Right lobe of liver (tissue), 6 donors: ENCODE data around the gene INPP5A. TPM values are rescaled to one million over a fixed set of nuclear protein-coding genes. Genes with fewer than 3 reads are reported as not detected.
A peak's percentile ranks its signal among the peaks of the same experiment; 100 is the strongest.

ENCODE experiments used
- ATAC-seq, 4 donors: fragments of 200-7000 bp; cut with Tn5 transposase; one replicate each; pipeline ENCODE4 v1.9.1; 2020; ENCODE audit warnings: mild to moderate bottlenecking in 4 of 4, moderate library complexity in 4 of 4
- DNase-seq, 3 donors: peaks; one replicate each; pipeline ENCODE4 v3.0.0-alpha.2; 2020
- H3K27ac ChIP-seq, 3 donors: fragments of 200-600 bp; one replicate each; pipeline ENCODE4 v1.8.0; 2022
- H3K27me3 ChIP-seq, 2 donors: fragments of 200-600 bp; one replicate each; pipeline ENCODE4 v1.8.0; 2022
- H3K36me3 ChIP-seq, 4 donors: fragments of 200-600 bp; sonication (generic) in 1 of 4; one replicate each; pipeline versions ENCODE4 v1.5.1 to v1.8.0; 2017 to 2022; ENCODE audit warnings: control low read depth in 1 of 4
- H3K4me1 ChIP-seq, 4 donors: fragments of 200-600 bp; sonication (generic) in 1 of 4; one replicate each; pipeline versions ENCODE4 v1.5.1 to v1.8.0; 2017 to 2022; ENCODE audit warnings: control low read depth in 1 of 4
- H3K4me3 ChIP-seq, 3 donors: fragments of 200-600 bp; one replicate each; pipeline ENCODE4 v1.8.0; 2022
- H3K9me3 ChIP-seq, 4 donors: fragments of 200-600 bp; sonication (generic) in 1 of 4; one replicate each; pipeline versions ENCODE4 v1.5.1 to v1.8.0; 2017 to 2022; ENCODE audit warnings: control low read depth in 1 of 4
- CTCF ChIP-seq, 4 donors: fragments of 200-600 bp in 3 of 4; fragments of 450-650 bp in 1 of 4; IDR thresholded peaks; one replicate each; pipeline versions ENCODE4 v1.5.1 to v1.8.0; 2016 to 2022; ENCODE audit warnings: antibody characterized with exemption in 4 of 4, mild to moderate bottlenecking in 2 of 4
- POLR2A ChIP-seq: fragments of 450-650 bp; IDR thresholded peaks from one replicate; pipeline ENCODE4 v1.6.1; 2017; ENCODE audit warnings: antibody characterized with exemption, mild to moderate bottlenecking
- WGBS: methylation state at CpG from one replicate; pipeline ENCODE4 v1.1.6; 2018; ENCODE audit warnings: low coverage, low lambda C conversion rate; ENCODE audit not compliant: insufficient coverage; ENCODE audit errors: missing lambda C conversion rate; 5-methylcytosine and 5-hydroxymethylcytosine counted together
- intact Hi-C, 2 donors: fragments of 100-400 bp; cut with DNase I; formaldehyde crosslinking; loops; one replicate each; pipeline versions ENCODE4 v1.11.2 to v1.14.1; 2022
- total RNA-seq, 6 experiments: library from RNA; depleted of rRNA in 2 of 6; stranded (reverse); fragments of >200 nt in 2 of 6; fragmentation: NEBNext Ultra II Directional in 3 of 6; extraction: Animal tissue kit (Norgen Biotek cat#: 25700) in 3 of 6; gene quantifications; one replicate each; pipeline versions ENCODE4 v1.1.0 to v1.2.4, GENCODE V29; 2016 to 2023
- donor health status: DM: no; HTN: yes; CAD: no.
- donor health status: DM: no; HTN: no; CAD: no.
- donor health status: DM: no; HTN: no; CAD: no.
- donor health status: DM: no; HTN: yes; CAD: no.
- donor health status: DM: no; HTN: yes; CAD: no.

INPP5A gene
- total RNA-seq, 6 experiments from 2014 or later = 12.5 to 24.6 (median 16.9) TPM

DNA sequence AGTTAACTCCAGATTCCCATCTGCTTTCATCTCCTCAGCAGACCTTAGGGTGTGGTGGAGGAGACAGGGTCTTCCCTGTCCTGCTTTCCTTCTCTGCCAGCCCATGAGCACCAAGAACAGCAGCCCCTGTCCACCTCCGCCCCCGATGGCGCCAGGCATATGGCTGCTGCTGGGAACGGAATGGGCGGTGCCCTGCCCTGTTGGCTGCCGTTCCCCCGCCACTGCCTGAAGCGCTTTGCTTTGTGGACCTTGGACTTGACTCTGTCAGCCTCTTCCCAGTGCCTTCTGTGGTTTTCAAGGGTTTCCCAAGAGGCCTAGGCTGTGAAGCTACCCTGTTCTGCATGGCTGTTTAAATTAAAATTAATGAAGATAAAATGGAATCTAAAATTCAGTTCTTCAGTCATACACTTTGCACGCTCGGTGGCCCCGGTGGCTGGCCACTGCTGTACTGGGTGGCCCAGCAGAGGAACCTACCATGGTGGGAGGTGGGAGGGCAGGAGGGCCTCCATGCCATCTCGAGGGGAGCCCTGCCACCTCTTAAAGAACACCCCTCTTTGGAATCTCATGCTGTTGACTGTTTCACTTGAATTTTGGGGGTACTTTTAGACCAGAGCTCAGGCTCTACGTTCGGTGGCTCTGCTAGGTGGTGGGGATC, 169.7 kb downstream of the INPP5A start:
- intact Hi-C loops = no loop called here
- peaks cover 0 to 4% (median 0%) of the 10 kb centered on the region in 4 donors for H3K9me3 ChIP-seq
- no peak overlapping the region for H3K27ac ChIP-seq
- no peak for TF ChIP-seq CTCF (IDR thresholded peaks at IDR 0.05)
- no peak for TF ChIP-seq POLR2A
- H3K4me1 ChIP-seq = no peaks in the 10 kb centered on the region
- 88% methylated on average over 8 of the region's 14 CpGs for WGBS
- H3K27me3 ChIP-seq = no peaks in the 10 kb centered on the region
- H3K36me3 ChIP-seq = no peaks in the 10 kb centered on the region
- ATAC-seq = peak; percentile 44 to 77 (median 63)
- DNase-seq = peak; percentile 18 to 52 (median 50)
- no peak overlapping the region for H3K4me3 ChIP-seq

- Histone ChIP-seq H3K4me1 (no peaks in the 10 kb centered on the region), H3K27me3 (no peaks in the 10 kb centered on the region), H3K36me3 (no peaks in the 10 kb centered on the region), H3K4me3 (no peak overlapping the region), H3K9me3 (peaks cover 0 to 4% (median 0%) of the 10 kb centered on the region in 4 donors), H3K27ac (no peak overlapping the region)
- TF ChIP-seq CTCF (IDR thresholded peaks at IDR 0.05) = no peak
- no peak for TF ChIP-seq POLR2A
- DNase-seq (peak; percentile 19 to 41 (median 31)), ATAC-seq (no peak)
- intact Hi-C loops = no loop called here
- 100% methylated on average over 2 of the region's 15 CpGs for WGBS
These were observed 170.2 kb downstream of the INPP5A start for GRCh38 chr10:132707776-132708171.

GRCh38 chr10:132708441-132708840, 170.9 kb downstream of the INPP5A start:
- H3K27me3 ChIP-seq = no peaks in the 10 kb centered on the region
- H3K36me3 ChIP-seq = no peaks in the 10 kb centered on the region
- intact Hi-C loops = no loop called here
- no peak overlapping the region for H3K27ac ChIP-seq
- no peak overlapping the region for H3K4me3 ChIP-seq
- TF ChIP-seq POLR2A (no peak), CTCF (IDR thresholded peaks at IDR 0.05) (no peak)
- no peak for ATAC-seq
- H3K9me3 ChIP-seq = peaks cover 0 to 4% (median 0%) of the 10 kb centered on the region in 4 donors
- peak; percentile 10 to 46 (median 31) for DNase-seq
- H3K4me1 ChIP-seq = no peaks in the 10 kb centered on the region
- WGBS = 82% methylated on average over 5 of the region's 15 CpGs

DNA sequence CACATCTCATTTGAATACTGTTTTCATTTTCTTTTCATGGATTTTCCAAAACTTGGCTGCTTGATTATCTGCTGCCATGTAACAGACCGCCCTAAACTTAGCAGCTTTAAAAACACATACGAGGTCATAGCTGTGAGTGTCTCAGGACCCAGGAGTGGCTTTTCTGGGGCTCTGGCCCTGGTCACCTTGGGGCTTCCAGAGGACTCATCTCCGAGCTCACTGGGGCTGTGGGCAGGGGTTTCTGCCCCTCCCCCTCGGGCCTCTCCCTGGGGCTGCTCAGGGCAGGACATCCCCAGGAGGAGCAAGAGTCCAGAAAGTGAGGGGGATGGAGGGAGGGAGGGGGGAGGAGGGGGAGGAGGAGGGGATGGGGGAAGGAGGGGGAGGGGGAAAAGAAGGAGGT, 171.3 kb downstream of the INPP5A start:
- Histone ChIP-seq H3K4me3 (no peak overlapping the region), H3K9me3 (peaks cover 0 to 4% (median 0%) of the 10 kb centered on the region in 4 donors), H3K4me1 (no peaks in the 10 kb centered on the region), H3K27ac (no peak overlapping the region), H3K27me3 (no peaks in the 10 kb centered on the region), H3K36me3 (no peaks in the 10 kb centered on the region)
- DNase-seq (peak; percentile 7 to 27 (median 13)), ATAC-seq (no peak)
- 97% methylated on average over 4 of the region's 4 CpGs for WGBS
- TF ChIP-seq CTCF (IDR thresholded peaks at IDR 0.05) (no peak), POLR2A (no peak)
- intact Hi-C loops = no loop called here
